Femur (tissue), 1 donor: Measurements from ENCODE around the gene SPRED3.
A peak's percentile ranks its signal among the peaks of the same experiment; 100 is the strongest.
"Not testable (repeated sequence)": the region's sequence is repeated elsewhere in the genome, so short reads cannot be mapped to it uniquely, and the experiment has no call there.

Source experiments
- DNase-seq: peaks from one replicate; pipeline ENCODE4 v3.0.0-alpha.2; 2017

The SPRED3 gene

GRCh38 chr19:38422438-38422837, 33.9 kb downstream of the SPRED3 start:
- no peak for DNase-seq

- no peak for DNase-seq
These were observed 35.8 kb downstream of the SPRED3 start for GRCh38 chr19:38424272-38424671.

- DNase-seq, result no peak
These were observed 36.8 kb downstream of the SPRED3 start for GRCh38 chr19:38425222-38425809.

GRCh38 chr19:38425810-38426466, 37.4 kb downstream of the SPRED3 start, which contains the start of gene RASGRP4:
Gene RASGRP4 (minus strand): TSS chr19:38426219. CDS start chr19:38426091, 128 bp downstream.
- DNase-seq, result peak; percentile 55

GRCh38 chr19:38427035-38427677, 38.7 kb downstream of the SPRED3 start:
- DNase-seq, result not testable (repeated sequence)

GRCh38 chr19:38429055-38429810, 40.7 kb downstream of the SPRED3 start:
- DNase-seq, result no peak

- no peak for DNase-seq
These were observed 41.3 kb downstream of the SPRED3 start for GRCh38 chr19:38429811-38430156.

- no peak for DNase-seq
These were observed 42.4 kb downstream of the SPRED3 start for GRCh38 chr19:38430931-38431330.

GRCh38 chr19:38433268-38433733, 44.8 kb downstream of the SPRED3 start, which contains the start of gene RYR1:
Gene RYR1 (plus strand): TSS chr19:38433691. CDS start chr19:38433830, 139 bp downstream.
- DNase-seq, result peak; percentile 81

- peak; percentile 89 for DNase-seq
These were observed 46.1 kb downstream of the SPRED3 start for GRCh38 chr19:38434549-38435051.

- no peak for DNase-seq
These were observed 48.8 kb downstream of the SPRED3 start for GRCh38 chr19:38437295-38437694.

- DNase-seq, result no peak
These were observed 49.4 kb downstream of the SPRED3 start for GRCh38 chr19:38437917-38438316.

- no peak for DNase-seq
These were observed 52.1 kb downstream of the SPRED3 start for GRCh38 chr19:38440592-38440991.

- DNase-seq, result no peak
These were observed 53.3 kb downstream of the SPRED3 start for GRCh38 chr19:38441657-38442348.

- no peak for DNase-seq
These were observed 54.2 kb downstream of the SPRED3 start for GRCh38 chr19:38442736-38443135.

GRCh38 chr19:38443458-38443999, 55.0 kb downstream of the SPRED3 start:
- DNase-seq, result no peak

GRCh38 chr19:38444026-38444425, 55.5 kb downstream of the SPRED3 start:
- DNase-seq, result no peak

- no peak for DNase-seq
These were observed 56.9 kb downstream of the SPRED3 start for GRCh38 chr19:38445362-38445761.

GRCh38 chr19:38448225-38448624, 59.7 kb downstream of the SPRED3 start:
- no peak for DNase-seq
